ENCODE results near the gene DGCR2.

Gene DGCR2

DNA sequence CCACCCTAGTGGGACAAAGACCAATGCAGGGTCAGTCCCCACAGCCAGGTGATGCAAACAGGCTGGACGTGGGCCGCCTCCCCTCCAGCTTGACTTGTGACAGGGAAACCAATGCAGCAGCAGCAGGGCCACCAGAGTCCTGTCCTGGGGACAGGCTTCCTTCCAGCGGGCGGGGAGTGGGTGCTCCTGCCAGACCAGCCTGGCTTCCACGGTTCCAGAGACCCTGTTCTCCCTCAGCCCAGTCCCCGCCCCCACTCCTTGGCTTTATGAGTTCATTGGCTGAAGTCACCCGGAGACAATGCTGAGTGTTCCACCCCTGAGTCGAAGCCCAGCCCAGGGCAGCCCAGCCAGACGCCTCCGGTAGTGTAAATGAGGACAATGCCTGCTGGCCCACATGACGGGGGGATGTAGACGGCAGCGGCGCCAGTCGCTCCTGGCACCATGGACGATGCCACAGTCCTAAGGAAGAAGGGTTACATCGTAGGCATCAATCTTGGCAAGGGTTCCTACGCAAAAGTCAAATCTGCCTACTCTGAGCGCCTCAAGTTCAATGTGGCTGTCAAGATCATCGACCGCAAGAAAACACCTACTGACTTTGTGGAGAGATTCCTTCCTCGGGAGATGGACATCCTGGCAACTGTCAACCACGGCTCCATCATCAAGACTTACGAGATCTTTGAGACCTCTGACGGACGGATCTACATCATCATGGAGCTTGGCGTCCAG, 8.9 kb upstream of the DGCR2 start, which contains the start of gene TSSK2:
Gene TSSK2 (plus strand): TSS at position 350 of the 726 bp plus-strand sequence. CDS start 92 bp downstream, at position 442.
- H3K4me3 ChIP-seq (ENCODE audit: low read depth, low read length) = no peak within 1 kb of the TSS
- TF ChIP-seq, protein P1, sequence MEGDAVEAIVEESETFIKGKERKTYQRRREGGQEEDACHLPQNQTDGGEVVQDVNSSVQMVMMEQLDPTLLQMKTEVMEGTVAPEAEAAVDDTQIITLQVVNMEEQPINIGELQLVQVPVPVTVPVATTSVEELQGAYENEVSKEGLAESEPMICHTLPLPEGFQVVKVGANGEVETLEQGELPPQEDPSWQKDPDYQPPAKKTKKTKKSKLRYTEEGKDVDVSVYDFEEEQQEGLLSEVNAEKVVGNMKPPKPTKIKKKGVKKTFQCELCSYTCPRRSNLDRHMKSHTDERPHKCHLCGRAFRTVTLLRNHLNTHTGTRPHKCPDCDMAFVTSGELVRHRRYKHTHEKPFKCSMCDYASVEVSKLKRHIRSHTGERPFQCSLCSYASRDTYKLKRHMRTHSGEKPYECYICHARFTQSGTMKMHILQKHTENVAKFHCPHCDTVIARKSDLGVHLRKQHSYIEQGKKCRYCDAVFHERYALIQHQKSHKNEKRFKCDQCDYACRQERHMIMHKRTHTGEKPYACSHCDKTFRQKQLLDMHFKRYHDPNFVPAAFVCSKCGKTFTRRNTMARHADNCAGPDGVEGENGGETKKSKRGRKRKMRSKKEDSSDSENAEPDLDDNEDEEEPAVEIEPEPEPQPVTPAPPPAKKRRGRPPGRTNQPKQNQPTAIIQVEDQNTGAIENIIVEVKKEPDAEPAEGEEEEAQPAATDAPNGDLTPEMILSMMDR (IDR thresholded peaks at IDR 0.05; ENCODE audit: low read depth, low read length, missing control alignments) = no peak
- no peak for DNase-seq (ENCODE audit: low read depth)

DNA sequence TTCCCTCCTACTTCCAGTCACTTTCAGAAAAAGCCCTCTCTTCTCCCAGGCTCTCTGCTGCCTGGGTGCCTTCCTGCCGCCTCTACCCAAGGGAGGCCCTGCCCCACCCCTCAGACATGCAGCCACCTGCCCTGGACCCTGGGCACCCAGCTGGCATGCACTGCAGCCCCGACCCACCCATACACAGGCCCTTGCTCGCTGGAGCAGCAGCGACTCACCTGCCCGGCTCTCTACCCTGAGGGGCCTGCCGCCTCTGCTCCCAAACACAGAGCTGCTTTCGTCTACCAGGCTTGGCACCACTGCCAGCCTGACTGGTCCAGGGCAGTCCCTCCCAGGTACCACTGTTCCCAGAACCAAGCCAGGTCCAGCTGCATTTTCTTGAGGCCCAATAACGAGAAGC, 7.7 kb upstream of the DGCR2 start:
- no peak for DNase-seq (ENCODE audit: low read depth)
- no peak overlapping the region for H3K4me3 ChIP-seq (ENCODE audit: low read depth, low read length)
- TF ChIP-seq, protein P1 (IDR thresholded peaks at IDR 0.05; ENCODE audit: low read depth, low read length, missing control alignments) = no peak

GRCh38 chr22:19128946-19129727, 6.9 kb upstream of the DGCR2 start:
- TF ChIP-seq, protein P1 (IDR thresholded peaks at IDR 0.05; ENCODE audit: low read depth, low read length, missing control alignments) = no peak
- DNase-seq (ENCODE audit: low read depth) = no peak
- no peak overlapping the region for H3K4me3 ChIP-seq (ENCODE audit: low read depth, low read length)

DNA sequence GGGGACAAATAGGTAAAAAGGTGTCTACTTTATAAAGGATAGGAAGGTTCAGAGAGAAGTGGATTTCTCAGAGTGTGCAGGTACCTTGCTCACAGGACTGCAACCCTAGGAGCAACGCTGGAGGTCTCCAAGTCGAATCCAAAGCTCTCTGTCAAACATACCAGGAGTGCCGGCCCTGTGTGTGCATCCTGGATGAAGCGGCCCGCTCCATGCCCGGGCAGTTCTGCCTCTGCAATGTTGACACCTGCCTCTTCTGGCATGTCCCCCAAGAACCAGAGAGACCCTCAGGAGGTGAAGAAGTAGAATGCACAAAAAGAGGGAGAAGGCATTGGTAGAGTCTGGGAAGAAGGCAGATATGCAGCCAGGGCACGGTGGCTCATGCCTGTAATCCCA, 5.8 kb upstream of the DGCR2 start:
- no peak for DNase-seq (ENCODE audit: low read depth)
- TF ChIP-seq, protein P1 (IDR thresholded peaks at IDR 0.05; ENCODE audit: low read depth, low read length, missing control alignments) = no peak
- no peak overlapping the region for H3K4me3 ChIP-seq (ENCODE audit: low read depth, low read length)

DNA sequence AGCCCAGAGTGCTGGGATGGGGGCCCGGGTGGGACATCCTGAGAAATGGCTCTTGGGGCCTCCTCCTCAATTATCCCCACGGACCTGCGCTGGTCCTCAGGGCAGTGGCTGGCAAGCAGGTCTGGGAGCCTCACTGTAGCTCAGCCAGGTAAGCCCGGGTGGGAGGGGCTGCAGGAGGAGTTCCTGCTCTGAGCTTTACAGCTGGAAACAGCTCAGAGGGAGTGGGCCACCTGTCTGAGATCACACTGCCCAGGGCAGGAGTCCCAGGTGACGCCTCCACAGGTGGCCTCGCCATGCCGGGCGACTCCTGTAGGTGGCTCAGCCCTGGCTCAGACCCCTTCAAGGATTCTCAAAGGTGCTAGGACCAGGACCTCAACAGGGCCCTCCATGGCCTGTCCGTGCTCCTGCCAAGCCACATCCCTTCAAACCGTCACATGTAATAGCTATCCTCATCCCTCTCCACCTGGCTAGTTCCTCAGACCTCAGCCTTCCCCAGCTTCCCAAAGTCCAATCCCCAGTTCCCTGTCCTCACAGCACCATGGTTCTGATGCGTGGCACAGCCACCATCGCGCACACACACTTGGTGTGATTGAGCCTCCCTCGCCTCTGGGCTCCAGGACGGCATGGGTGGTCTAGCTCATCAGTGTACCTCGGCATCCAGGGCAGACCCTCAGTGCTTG, 5.3 kb upstream of the DGCR2 start:
- TF ChIP-seq, protein P1 (IDR thresholded peaks at IDR 0.05; ENCODE audit: low read depth, low read length, missing control alignments) = no peak
- no peak overlapping the region for H3K4me3 ChIP-seq (ENCODE audit: low read depth, low read length)
- DNase-seq (ENCODE audit: low read depth) = no peak

- no peak overlapping the region for H3K4me3 ChIP-seq (ENCODE audit: low read depth, low read length)
- no peak for DNase-seq (ENCODE audit: low read depth)
- TF ChIP-seq, protein P1 (IDR thresholded peaks at IDR 0.05; ENCODE audit: low read depth, low read length, missing control alignments) = no peak
These were observed 4.4 kb upstream of the DGCR2 start for GRCh38 chr22:19126309-19127273.

Data from GM12864 (cell line).